DND-41 (cell line): Measurements from ENCODE around the gene TOMM7.

Experiments used
- CTCF ChIP-seq: IDR thresholded peaks from 2 replicates; pipeline ENCODE4 v1.5.1; 2012; ENCODE audit warnings: borderline replicate concordance, low read length, moderate library complexity, mild to moderate bottlenecking; ENCODE audit not compliant: poor library complexity, severe bottlenecking; ENCODE audit errors: extremely low read depth
- EZH2 ChIP-seq: IDR thresholded peaks from 3 replicates; pipeline ENCODE4 v1.6.1; 2012; ENCODE audit warnings: borderline replicate concordance, low read depth, mild to moderate bottlenecking, moderate library complexity, low read length, inconsistent platforms; ENCODE audit not compliant: severe bottlenecking

GRCh38 chr7:22860337-22860736 is 37.7 kb upstream of the TOMM7 start:
- TF ChIP-seq CTCF (no peak), EZH2 (no peak)
